Ishikawa (cell line): ENCODE results near the gene TFIP11.

Experiments
- CEBPB ChIP-seq: IDR thresholded peaks from 2 replicates; pipeline ENCODE4 v1.6.1; 2012
- CREB1 ChIP-seq: IDR thresholded peaks from 2 replicates; pipeline ENCODE4 v1.6.1; 2012; ENCODE audit warnings: low read depth
- EGR1 ChIP-seq: IDR thresholded peaks from 2 replicates; pipeline ENCODE4 v1.6.1; 2012
- EP300 ChIP-seq: IDR thresholded peaks from 2 replicates; pipeline ENCODE4 v1.6.1; 2012; ENCODE audit warnings: borderline replicate concordance
- FOXM1 ChIP-seq: IDR thresholded peaks from 2 replicates; pipeline ENCODE4 v1.6.1; 2012; ENCODE audit warnings: low read depth, borderline replicate concordance
- MAX ChIP-seq: IDR thresholded peaks from 2 replicates; pipeline ENCODE4 v1.6.1; 2012
- RAD21 ChIP-seq: IDR thresholded peaks from 2 replicates; pipeline ENCODE4 v1.6.1; 2012; ENCODE audit warnings: low read depth
- REST ChIP-seq: IDR thresholded peaks from 2 replicates; pipeline ENCODE4 v1.6.1; 2012; ENCODE audit warnings: low read depth, mild to moderate bottlenecking
- TAF1 ChIP-seq: IDR thresholded peaks from 2 replicates; pipeline ENCODE4 v1.6.1; 2012; ENCODE audit warnings: low read depth, mild to moderate bottlenecking
- TCF12 ChIP-seq: IDR thresholded peaks from 2 replicates; pipeline ENCODE4 v1.6.1; 2012; ENCODE audit warnings: low read depth
- USF1 ChIP-seq: IDR thresholded peaks from 2 replicates; pipeline ENCODE4 v1.6.1; 2012
- YY1 ChIP-seq: IDR thresholded peaks from 2 replicates; pipeline ENCODE4 v1.6.1; 2012; ENCODE audit warnings: low read depth
- ZBTB7A ChIP-seq: IDR thresholded peaks from 2 replicates; pipeline ENCODE4 v1.6.1; 2012; ENCODE audit warnings: low read depth

GRCh38 chr22:26550498-26551033, 38.3 kb upstream of the TFIP11 start:
- 0 out of 2 replicates have a peak, but pooled peaks have one; percentile 35 for TF ChIP-seq FOXM1
- TF ChIP-seq USF1, result peak; percentile 90
- 0 out of 2 replicates have a peak, but pooled peaks have one; percentile 4 for TF ChIP-seq RAD21
- TF ChIP-seq CEBPB, result no peak
- TF ChIP-seq EP300, result peak; percentile 66; the same call in 1 of the 2 replicates
- TF ChIP-seq EGR1, result no peak
- peak; percentile 87 for TF ChIP-seq MAX
- no peak for TF ChIP-seq CREB1
- TF ChIP-seq TAF1, result no peak
- TF ChIP-seq REST, result no peak
- peak; percentile 83 for TF ChIP-seq TCF12
- TF ChIP-seq YY1, result 0 out of 2 replicates have a peak, but pooled peaks have one; percentile 47
- peak; percentile 37; the same call in 1 of the 2 replicates for TF ChIP-seq ZBTB7A
